Right atrium auricular region (tissue), 2 donors: ENCODE results near the gene RIPK1. TPM values are rescaled to one million over a fixed set of nuclear protein-coding genes. Genes with fewer than 3 reads are reported as not detected.

Source experiments
- DNase-seq: peaks from one replicate; pipeline ENCODE4 v3.0.0-alpha.2; 2019; ENCODE audit warnings: low spot score
- H3K27ac ChIP-seq, 2 donors: fragments of 200-600 bp; sonication (generic); 1 replicate in 1 of 2; 2 replicates in 1 of 2; pipeline ENCODE4 v1.5.1; 2016 to 2019
- H3K27me3 ChIP-seq, 2 donors: fragments of 200-600 bp; sonication (generic); one replicate each; pipeline versions ENCODE4 v1.5.1 to v1.6.0; 2017 to 2019
- H3K36me3 ChIP-seq: fragments of 200-600 bp; sonication (generic); one replicate; pipeline ENCODE4 v1.5.1; 2016
- H3K4me1 ChIP-seq, 2 donors: fragments of 200-600 bp; sonication (generic); one replicate each; pipeline versions ENCODE4 v1.5.1 to v1.6.0; 2017 to 2019
- H3K4me3 ChIP-seq, 2 donors: fragments of 200-600 bp; sonication (generic); 1 replicate in 1 of 2; 2 replicates in 1 of 2; pipeline ENCODE4 v1.5.1; 2017 to 2019; ENCODE audit warnings: mild to moderate bottlenecking in 1 of 2, moderate library complexity in 1 of 2
- H3K9me3 ChIP-seq, 2 donors: fragments of 200-600 bp; sonication (generic); one replicate each; pipeline ENCODE4 v1.5.1; 2019
- total RNA-seq, 2 donors: library from RNA; depleted of rRNA; stranded (reverse); fragments of >200 nt; gene quantifications; one replicate each; pipeline ENCODE4 v1.1.0, GENCODE V29; 2016
- TF ChIP-seq, protein P1 (sequence below), 2 donors: fragments of 200-600 bp; sonication (generic); IDR thresholded peaks; one replicate each; pipeline ENCODE4 v1.5.1; 2019; ENCODE audit warnings: antibody characterized with exemption in 2 of 2

The RIPK1 gene
- total RNA-seq, 2 donors from 2014 or later = 9.5 to 11.3 TPM

DNA sequence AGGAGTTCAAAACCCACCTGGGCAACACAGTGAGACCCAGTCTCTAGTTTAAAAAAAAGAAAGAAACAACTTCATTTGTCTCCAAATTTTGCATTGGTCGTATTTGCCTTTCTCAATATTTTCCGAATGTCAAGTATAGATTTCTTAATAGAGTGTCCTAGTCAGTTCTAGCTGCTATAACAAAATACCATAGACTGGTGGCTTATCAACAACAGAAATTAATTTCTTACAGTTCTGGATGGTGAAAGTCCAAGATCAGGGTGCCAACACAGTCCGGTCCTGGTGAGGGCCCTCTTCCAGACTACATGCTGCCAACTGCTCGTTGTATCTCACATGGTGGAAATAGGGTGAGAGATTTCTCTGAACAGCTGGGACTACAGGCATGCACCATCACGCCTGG lies 34.6 kb upstream of the RIPK1 start:
- H3K4me1 ChIP-seq = no peaks in the 10 kb centered on the region
- H3K27me3 ChIP-seq = no peaks in the 10 kb centered on the region

DNA sequence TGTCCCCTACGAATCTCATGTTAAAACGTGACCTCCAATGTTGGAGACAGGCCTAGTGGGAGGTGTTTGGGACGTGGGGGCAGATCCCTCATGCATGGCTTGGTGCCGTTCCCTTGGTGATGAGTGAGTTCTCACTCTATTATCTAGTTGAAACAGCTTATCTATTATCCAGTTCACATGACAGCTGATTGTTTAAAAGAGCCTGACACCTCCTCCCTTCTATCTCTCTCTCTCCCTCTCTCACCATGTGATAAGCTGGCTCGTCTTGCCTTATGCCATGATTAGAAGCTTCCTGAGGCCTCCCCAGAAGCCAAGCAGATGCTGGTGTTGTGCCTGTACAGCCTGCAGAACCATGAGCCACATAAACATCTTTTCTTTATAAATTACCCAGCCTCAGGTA lies 32.9 kb upstream of the RIPK1 start:
- Histone ChIP-seq H3K27me3 (no peaks in the 10 kb centered on the region), H3K36me3 (no peaks in the 10 kb centered on the region), H3K4me1 (no peaks in the 10 kb centered on the region), H3K9me3 (peaks cover 0 to 12% of the 10 kb centered on the region in 2 donors), H3K27ac (no peak overlapping the region), H3K4me3 (no peak overlapping the region)
- TF ChIP-seq, protein P1, sequence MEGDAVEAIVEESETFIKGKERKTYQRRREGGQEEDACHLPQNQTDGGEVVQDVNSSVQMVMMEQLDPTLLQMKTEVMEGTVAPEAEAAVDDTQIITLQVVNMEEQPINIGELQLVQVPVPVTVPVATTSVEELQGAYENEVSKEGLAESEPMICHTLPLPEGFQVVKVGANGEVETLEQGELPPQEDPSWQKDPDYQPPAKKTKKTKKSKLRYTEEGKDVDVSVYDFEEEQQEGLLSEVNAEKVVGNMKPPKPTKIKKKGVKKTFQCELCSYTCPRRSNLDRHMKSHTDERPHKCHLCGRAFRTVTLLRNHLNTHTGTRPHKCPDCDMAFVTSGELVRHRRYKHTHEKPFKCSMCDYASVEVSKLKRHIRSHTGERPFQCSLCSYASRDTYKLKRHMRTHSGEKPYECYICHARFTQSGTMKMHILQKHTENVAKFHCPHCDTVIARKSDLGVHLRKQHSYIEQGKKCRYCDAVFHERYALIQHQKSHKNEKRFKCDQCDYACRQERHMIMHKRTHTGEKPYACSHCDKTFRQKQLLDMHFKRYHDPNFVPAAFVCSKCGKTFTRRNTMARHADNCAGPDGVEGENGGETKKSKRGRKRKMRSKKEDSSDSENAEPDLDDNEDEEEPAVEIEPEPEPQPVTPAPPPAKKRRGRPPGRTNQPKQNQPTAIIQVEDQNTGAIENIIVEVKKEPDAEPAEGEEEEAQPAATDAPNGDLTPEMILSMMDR (IDR thresholded peaks at IDR 0.05) = no peak
- DNase-seq = no peak

More for the DNA sequence above, 34.6 kb upstream of the RIPK1 start:
- Histone ChIP-seq H3K27ac (no peak overlapping the region), H3K9me3 (peaks cover 0 to 12% of the 10 kb centered on the region in 2 donors), H3K36me3 (no peaks in the 10 kb centered on the region), H3K4me3 (no peak overlapping the region)
- DNase-seq = no peak
- TF ChIP-seq, protein P1 (IDR thresholded peaks at IDR 0.05) = no peak

DNA sequence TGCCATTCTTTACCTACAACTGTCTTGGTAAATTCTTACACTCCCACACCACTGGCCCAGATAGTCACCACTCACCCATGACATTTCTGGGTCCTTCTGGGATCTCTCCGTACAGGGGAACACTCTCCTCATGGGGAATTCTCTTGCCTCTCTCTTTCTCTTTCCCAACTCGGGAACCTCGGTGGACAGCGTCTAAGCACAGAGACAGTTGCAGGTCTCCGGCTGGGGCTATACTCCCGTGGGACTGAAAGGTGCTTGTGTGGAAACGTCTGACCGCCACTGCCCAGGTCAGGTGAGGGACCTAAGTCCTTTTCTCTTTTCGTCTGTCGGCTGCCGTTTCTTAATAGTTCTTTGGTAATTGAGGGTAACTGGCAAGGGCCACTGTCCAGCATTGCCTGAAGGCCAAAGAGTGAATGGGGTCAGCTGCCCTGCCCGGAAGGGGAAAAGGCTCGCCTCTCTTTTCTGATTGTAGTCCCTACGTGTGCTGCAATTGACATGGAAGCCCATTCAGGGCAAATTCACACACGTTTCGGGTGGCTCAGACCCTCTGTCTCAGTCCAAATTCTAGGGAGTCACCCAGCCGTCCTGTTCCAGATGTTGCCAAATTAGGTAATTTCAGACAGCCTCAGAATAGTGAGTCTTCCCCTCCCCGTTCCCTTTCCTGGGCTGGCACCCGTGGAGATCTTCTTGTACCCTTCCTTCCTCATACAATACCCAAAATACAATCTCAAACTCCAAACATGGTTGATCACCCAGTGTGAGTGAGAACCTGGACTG lies 31.2 kb upstream of the RIPK1 start:
- Histone ChIP-seq H3K36me3 (no peaks in the 10 kb centered on the region), H3K4me3 (no peak overlapping the region), H3K27me3 (no peaks in the 10 kb centered on the region), H3K4me1 (no peaks in the 10 kb centered on the region), H3K27ac (no peak overlapping the region), H3K9me3 (peaks cover 0 to 12% of the 10 kb centered on the region in 2 donors)
- no peak for DNase-seq
- TF ChIP-seq, protein P1 (IDR thresholded peaks at IDR 0.05) = no peak

DNA sequence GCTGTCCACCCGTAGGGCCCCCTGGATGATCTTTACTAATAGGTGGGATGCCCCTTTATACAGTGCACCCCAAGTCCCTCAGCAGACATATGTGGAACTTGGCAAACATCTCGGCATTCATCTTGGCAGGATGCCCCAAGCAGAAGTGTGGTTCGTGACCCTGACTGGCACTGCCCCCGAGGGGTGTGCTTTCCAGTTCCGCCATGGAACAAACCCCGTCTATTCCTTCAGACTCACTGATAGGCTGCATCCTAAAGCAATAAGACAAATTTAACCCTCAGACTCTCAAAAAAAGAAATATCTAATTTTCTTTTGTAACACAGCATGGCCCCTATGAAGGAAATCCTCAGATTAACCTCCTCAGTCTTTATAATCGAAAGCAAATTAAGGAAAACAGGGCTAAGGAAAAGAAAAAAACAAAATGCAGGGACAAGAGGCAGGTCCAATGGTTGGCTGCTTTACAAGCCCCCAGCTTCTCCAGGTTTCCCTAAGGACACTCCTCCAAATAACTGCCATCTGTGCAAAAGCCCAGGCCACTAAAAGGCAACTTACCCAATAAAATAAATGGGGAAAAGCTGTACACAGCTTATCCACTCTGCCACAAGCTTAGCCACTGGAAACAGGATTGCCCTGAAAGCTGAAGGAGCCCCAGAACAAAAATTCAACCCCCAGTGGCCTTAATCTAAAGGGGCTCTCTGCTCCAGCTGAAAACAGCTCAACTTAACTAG lies 30.5 kb upstream of the RIPK1 start:
- no peak for DNase-seq
- no peak overlapping the region for H3K27ac ChIP-seq

DNA sequence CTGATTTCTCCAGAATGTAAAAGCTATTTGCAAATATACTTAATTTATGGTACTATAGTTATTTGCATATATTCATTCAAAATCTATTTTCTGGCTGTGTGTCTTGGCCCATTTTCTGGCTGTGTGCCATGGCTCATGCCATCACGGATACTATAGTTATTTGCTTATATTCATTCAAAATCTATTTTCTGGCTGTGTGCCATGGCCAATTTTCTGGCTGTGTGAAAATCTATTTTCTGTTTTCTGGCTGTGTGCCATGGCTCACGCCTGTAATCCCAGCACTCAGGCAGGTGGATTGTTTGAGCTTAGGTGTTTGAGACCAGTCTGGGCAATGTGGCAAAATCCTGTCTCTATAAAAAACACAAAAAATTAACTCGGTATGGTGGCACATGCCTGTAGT lies 28.9 kb upstream of the RIPK1 start:
- no peak overlapping the region for H3K27ac ChIP-seq
- no peak overlapping the region for H3K4me3 ChIP-seq
- DNase-seq = no peak
- no peaks in the 10 kb centered on the region for H3K27me3 ChIP-seq
- no peaks in the 10 kb centered on the region for H3K4me1 ChIP-seq
- H3K36me3 ChIP-seq = no peaks in the 10 kb centered on the region
- TF ChIP-seq, protein P1 (IDR thresholded peaks at IDR 0.05) = no peak
- H3K9me3 ChIP-seq = peaks cover 0 to 12% of the 10 kb centered on the region in 2 donors

More for the DNA sequence above, 30.5 kb upstream of the RIPK1 start:
- TF ChIP-seq, protein P1 (IDR thresholded peaks at IDR 0.05) = no peak
- Histone ChIP-seq H3K4me1 (no peaks in the 10 kb centered on the region), H3K36me3 (no peaks in the 10 kb centered on the region), H3K9me3 (peaks cover 0 to 12% of the 10 kb centered on the region in 2 donors), H3K27me3 (no peaks in the 10 kb centered on the region), H3K4me3 (no peak overlapping the region)
